Activated CD8-positive, alpha-beta memory T cell treated with anti-CD3 and anti-CD28 coated beads for 48 hours (primary cell): ENCODE measurements around the gene RBFOX2.
"Not testable (repeated sequence)": the region's sequence is repeated elsewhere in the genome, so short reads cannot be mapped to it uniquely, and the experiment has no call there.

ENCODE experiments used
- DNase-seq, 3 experiments: peaks; one replicate each; pipeline ENCODE4 v3.0.0-alpha.2; 2020; ENCODE audit warnings: low read depth in 2 of 3, low spot score in 2 of 3

The RBFOX2 gene

GRCh38 chr22:36010090-36010489 lies 18.5 kb downstream of the RBFOX2 start:
- DNase-seq: no peak

- no peak for DNase-seq
Observed at GRCh38 chr22:36009085-36009484, 19.5 kb downstream of the RBFOX2 start.

- DNase-seq: no peak
Observed at GRCh38 chr22:36008565-36008964, 20.1 kb downstream of the RBFOX2 start.

GRCh38 chr22:36008131-36008530 lies 20.5 kb downstream of the RBFOX2 start:
- DNase-seq: no peak

GRCh38 chr22:36003972-36004674 lies 24.5 kb downstream of the RBFOX2 start:
- DNase-seq: no peak

- DNase-seq: no peak
Observed at GRCh38 chr22:36002718-36003260, 25.8 kb downstream of the RBFOX2 start.

GRCh38 chr22:36002084-36002483 lies 26.5 kb downstream of the RBFOX2 start:
- no peak for DNase-seq

- no peak for DNase-seq
Observed at GRCh38 chr22:35998748-35999147, 29.9 kb downstream of the RBFOX2 start.

- no peak for DNase-seq
Observed at GRCh38 chr22:35997438-35997837, 31.2 kb downstream of the RBFOX2 start.

- no peak for DNase-seq
Observed at GRCh38 chr22:35996596-35996995, 32.0 kb downstream of the RBFOX2 start.

GRCh38 chr22:35995772-35996171 lies 32.9 kb downstream of the RBFOX2 start:
- no peak for DNase-seq

- no peak for DNase-seq
Observed at GRCh38 chr22:35995348-35995747, 33.3 kb downstream of the RBFOX2 start.

- DNase-seq: not testable (repeated sequence)
Observed at GRCh38 chr22:35993727-35994126, 34.9 kb downstream of the RBFOX2 start.

GRCh38 chr22:35993048-35993714 lies 35.4 kb downstream of the RBFOX2 start:
- no peak for DNase-seq

- no peak for DNase-seq
Observed at GRCh38 chr22:35991168-35991567, 37.5 kb downstream of the RBFOX2 start.

- DNase-seq: no peak
Observed at GRCh38 chr22:35988030-35988429, 40.6 kb downstream of the RBFOX2 start.

- no peak for DNase-seq
Observed at GRCh38 chr22:35987487-35987886, 41.1 kb downstream of the RBFOX2 start.

- DNase-seq: no peak
Observed at GRCh38 chr22:35986088-35986487, 42.5 kb downstream of the RBFOX2 start.

GRCh38 chr22:35985371-35985770 lies 43.3 kb downstream of the RBFOX2 start:
- no peak for DNase-seq

- DNase-seq: no peak
Observed at GRCh38 chr22:35984183-35985175, 44.1 kb downstream of the RBFOX2 start.

GRCh38 chr22:35981900-35982299 lies 46.7 kb downstream of the RBFOX2 start:
- no peak for DNase-seq
